GM18498 (cell line): ENCODE data around the gene TC2N.
A peak's percentile ranks its signal among the peaks of the same experiment; 100 is the strongest.
"Not testable (repeated sequence)": the region's sequence is repeated elsewhere in the genome, so short reads cannot be mapped to it uniquely, and the experiment has no call there.

ENCODE experiments used
- ATAC-seq: cut with Tn5 transposase; IDR thresholded peaks from one replicate; pipeline ENCODE4 v1.9.1; 2021; ENCODE audit warnings: mild to moderate bottlenecking, moderate library complexity; ENCODE audit not compliant: unreplicated experiment

Gene TC2N

GRCh38 chr14:91889477-91890211, 22.3 kb upstream of the TC2N start:
- ATAC-seq, result no peak

- no peak for ATAC-seq
Measured at GRCh38 chr14:91888641-91889476, 21.5 kb upstream of the TC2N start.

- ATAC-seq, result no peak
Measured at GRCh38 chr14:91886961-91887360, 19.6 kb upstream of the TC2N start.

GRCh38 chr14:91885839-91886238, 18.5 kb upstream of the TC2N start:
- no peak for ATAC-seq

- no peak for ATAC-seq
Measured at GRCh38 chr14:91885113-91885712, 17.9 kb upstream of the TC2N start.

- ATAC-seq, result no peak
Measured at GRCh38 chr14:91884664-91885063, 17.3 kb upstream of the TC2N start.

GRCh38 chr14:91883753-91884152, 16.4 kb upstream of the TC2N start:
- ATAC-seq, result no peak

- ATAC-seq, result no peak
Measured at GRCh38 chr14:91882776-91883175, 15.4 kb upstream of the TC2N start.

- no peak for ATAC-seq
Measured at GRCh38 chr14:91882369-91882768, 15.0 kb upstream of the TC2N start.

GRCh38 chr14:91879196-91879595, 11.9 kb upstream of the TC2N start:
- ATAC-seq, result no peak

GRCh38 chr14:91878274-91878673, 10.9 kb upstream of the TC2N start:
- no peak for ATAC-seq

GRCh38 chr14:91877376-91877915, 10.1 kb upstream of the TC2N start:
- no peak for ATAC-seq

- no peak for ATAC-seq
Measured at GRCh38 chr14:91876492-91876891, 9.2 kb upstream of the TC2N start.

- ATAC-seq, result no peak
Measured at GRCh38 chr14:91875525-91876286, 8.4 kb upstream of the TC2N start.

- peak; percentile 85 for ATAC-seq
Measured at GRCh38 chr14:91873471-91874415, 6.4 kb upstream of the TC2N start.

GRCh38 chr14:91872517-91873470, 5.5 kb upstream of the TC2N start:
- ATAC-seq, result peak; percentile 25

- ATAC-seq, result peak; percentile 50
Measured at GRCh38 chr14:91872011-91872501, 4.7 kb upstream of the TC2N start.

- not testable (repeated sequence) for ATAC-seq
Measured at GRCh38 chr14:91871401-91871800, 4.1 kb upstream of the TC2N start.
